Kidney epithelial cell (primary cell): Measurements from ENCODE around the gene FANK1. TPM values are rescaled to one million over a fixed set of nuclear protein-coding genes. Genes with fewer than 3 reads are reported as not detected.

ENCODE experiments used
- DNase-seq: peaks from one replicate; pipeline ENCODE4 v3.0.0-alpha.2; 2010; ENCODE audit warnings: low read depth
- H3K27me3 ChIP-seq: 2 replicates; pipeline ENCODE4 v1.6.0; 2011; ENCODE audit warnings: low read length; ENCODE audit not compliant: control insufficient read depth, insufficient read depth
- H3K36me3 ChIP-seq: 2 replicates; pipeline ENCODE4 v1.5.1; 2011; ENCODE audit warnings: low read length; ENCODE audit not compliant: control insufficient read depth, insufficient read depth
- H3K4me3 ChIP-seq: 2 replicates; pipeline ENCODE4 v1.5.1; 2011; ENCODE audit warnings: low read depth, mild to moderate bottlenecking, control low read depth, low read length
- total RNA-seq: library from RNA; depleted of rRNA; stranded (reverse); fragments of >200 nt; gene quantifications from 2 replicates; pipeline ENCODE4 v1.2.3, GENCODE V29; 2015
- TF ChIP-seq, protein P1 (sequence below): IDR thresholded peaks from 2 replicates; pipeline ENCODE4 v1.5.1; 2011; ENCODE audit warnings: mild to moderate bottlenecking, moderate library complexity, low read length, control low read depth, inconsistent platforms; ENCODE audit not compliant: insufficient read depth, poor library complexity, severe bottlenecking

The FANK1 gene
- total RNA-seq, 1 donor from 2014 or later: 7.5 TPM

DNA sequence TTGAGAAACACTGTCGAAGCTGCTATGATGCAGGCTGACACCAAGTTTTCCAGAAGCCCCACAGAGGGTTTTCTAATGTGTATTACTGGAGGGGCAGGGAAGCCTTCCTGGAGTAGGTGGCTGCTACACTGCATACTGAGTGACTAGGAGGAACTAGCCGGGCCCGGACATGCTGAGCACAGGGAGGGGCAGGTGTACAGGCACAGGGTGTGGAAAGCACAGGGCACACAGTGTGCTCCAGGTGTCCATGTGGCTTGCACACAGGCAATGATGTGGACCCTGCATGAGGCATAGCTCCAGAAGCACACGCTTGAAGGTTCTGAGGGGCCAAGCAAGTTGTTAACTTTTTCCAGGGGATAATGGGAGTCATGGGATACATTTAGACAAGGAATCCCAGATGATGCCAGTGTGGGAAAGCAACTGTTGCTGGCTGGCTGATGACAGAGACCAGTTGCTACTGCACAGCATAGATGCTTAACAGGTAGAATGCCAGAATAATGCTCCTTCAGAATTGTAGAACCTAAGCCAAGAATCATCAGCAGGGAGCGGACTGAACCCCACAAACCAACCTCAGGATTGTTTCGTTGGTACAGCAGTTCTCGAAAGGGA, 29.8 kb upstream of the FANK1 start:
- DNase-seq: no peak
- TF ChIP-seq, protein P1, sequence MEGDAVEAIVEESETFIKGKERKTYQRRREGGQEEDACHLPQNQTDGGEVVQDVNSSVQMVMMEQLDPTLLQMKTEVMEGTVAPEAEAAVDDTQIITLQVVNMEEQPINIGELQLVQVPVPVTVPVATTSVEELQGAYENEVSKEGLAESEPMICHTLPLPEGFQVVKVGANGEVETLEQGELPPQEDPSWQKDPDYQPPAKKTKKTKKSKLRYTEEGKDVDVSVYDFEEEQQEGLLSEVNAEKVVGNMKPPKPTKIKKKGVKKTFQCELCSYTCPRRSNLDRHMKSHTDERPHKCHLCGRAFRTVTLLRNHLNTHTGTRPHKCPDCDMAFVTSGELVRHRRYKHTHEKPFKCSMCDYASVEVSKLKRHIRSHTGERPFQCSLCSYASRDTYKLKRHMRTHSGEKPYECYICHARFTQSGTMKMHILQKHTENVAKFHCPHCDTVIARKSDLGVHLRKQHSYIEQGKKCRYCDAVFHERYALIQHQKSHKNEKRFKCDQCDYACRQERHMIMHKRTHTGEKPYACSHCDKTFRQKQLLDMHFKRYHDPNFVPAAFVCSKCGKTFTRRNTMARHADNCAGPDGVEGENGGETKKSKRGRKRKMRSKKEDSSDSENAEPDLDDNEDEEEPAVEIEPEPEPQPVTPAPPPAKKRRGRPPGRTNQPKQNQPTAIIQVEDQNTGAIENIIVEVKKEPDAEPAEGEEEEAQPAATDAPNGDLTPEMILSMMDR: no peak
- peaks cover 1% of the 10 kb centered on the region for H3K36me3 ChIP-seq
- no peaks in the 10 kb centered on the region for H3K27me3 ChIP-seq
- H3K4me3 ChIP-seq: no peak overlapping the region

DNA sequence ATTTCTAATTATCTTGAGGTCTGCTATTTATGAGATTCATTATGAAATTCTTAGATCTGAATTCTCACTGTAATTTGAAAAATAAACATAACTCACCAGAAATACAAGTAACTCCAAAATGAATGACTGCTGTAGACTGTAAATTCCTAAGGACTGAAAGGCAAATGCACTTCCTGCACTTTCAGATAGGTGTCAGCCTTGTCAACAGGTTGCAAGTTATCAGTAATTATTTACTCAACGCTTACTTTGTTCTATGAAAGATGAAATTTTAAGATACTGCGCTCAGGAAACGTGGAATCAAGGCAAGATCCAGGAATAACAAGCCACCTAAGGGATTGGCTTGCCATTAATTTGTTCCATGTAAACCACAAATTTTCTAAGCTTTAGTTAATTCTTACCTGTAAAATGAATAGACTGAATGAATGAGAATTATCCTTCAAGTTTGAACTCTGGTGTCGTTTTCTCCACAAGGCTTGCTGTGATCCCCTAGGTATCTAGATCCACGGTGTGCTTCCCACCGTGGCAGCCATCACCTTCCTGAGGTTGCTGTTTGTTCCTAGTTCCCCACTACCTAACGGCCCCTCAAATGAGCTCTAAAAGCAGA, 27.9 kb upstream of the FANK1 start:
- TF ChIP-seq, protein P1: peak; percentile 80
- Histone ChIP-seq H3K27me3 (no peaks in the 10 kb centered on the region), H3K4me3 (no peak overlapping the region), H3K36me3 (peaks cover 1% of the 10 kb centered on the region)
- peak; percentile 19 for DNase-seq

DNA sequence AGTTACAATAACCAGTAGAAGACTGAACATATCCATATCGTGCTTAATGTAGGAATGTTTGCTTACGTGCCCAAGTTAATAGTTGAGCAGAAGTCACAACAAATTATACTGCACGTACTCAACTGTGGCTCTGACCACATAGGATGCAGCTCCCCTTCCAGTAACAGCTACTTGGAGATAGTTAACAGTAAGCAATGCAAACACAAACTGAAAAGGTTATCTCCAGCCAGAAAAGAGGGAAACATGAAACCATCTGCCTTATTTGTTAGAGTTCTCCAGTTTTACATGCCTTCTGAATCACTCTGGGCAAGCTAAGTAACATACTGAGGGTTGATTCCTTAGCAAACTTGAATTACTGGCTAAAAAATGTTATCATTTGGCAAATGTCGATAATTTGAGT, 25.0 kb upstream of the FANK1 start:
- H3K36me3 ChIP-seq: no peaks in the 10 kb centered on the region
- H3K27me3 ChIP-seq: no peaks in the 10 kb centered on the region
- DNase-seq: no peak
- TF ChIP-seq, protein P1: no peak
- no peak overlapping the region for H3K4me3 ChIP-seq

DNA sequence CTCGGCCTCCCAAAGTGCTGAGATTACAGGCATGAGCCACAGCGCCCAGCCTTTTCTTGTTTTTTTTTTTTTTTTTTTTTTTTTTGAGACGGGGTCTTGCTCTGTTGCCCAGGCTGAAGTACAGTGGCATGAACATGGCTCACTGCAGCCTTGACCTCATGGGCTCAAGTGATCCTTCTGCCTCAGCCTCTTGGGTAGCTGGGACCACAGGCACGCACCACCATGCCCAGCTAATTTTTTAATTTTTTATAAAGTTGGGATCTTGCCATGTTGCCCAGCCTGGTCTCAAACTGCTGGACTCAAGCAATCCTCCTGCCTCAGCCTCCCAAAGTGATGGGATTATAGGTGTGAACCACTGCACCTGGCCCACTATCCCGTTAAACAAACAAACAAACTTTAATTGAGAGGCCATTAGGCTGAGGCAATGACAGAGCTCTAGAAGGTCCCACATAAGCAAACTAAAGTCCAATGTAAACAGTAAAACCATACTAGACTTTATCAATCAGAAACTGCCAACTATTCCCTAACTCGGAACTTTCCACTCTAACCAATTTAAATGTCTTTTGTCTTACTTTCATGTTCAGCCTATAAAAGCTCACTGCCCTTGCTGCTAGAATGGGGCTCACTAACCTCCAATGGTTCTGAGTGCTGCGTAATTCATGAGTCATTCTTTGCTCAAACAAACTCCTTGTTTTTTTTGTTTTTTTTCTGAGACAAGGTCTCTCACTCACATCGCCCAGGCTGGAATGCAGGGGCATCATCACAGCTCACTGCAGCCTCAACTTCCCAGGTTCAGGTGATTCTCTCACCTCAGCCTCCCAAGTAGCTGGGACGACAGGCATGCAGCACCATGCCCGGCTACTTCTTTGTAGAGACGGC, 17.2 kb upstream of the FANK1 start:
- H3K36me3 ChIP-seq: no peaks in the 10 kb centered on the region
- peak; percentile 93 for DNase-seq
- no peaks in the 10 kb centered on the region for H3K27me3 ChIP-seq
- no peak overlapping the region for H3K4me3 ChIP-seq
- TF ChIP-seq, protein P1: no peak

DNA sequence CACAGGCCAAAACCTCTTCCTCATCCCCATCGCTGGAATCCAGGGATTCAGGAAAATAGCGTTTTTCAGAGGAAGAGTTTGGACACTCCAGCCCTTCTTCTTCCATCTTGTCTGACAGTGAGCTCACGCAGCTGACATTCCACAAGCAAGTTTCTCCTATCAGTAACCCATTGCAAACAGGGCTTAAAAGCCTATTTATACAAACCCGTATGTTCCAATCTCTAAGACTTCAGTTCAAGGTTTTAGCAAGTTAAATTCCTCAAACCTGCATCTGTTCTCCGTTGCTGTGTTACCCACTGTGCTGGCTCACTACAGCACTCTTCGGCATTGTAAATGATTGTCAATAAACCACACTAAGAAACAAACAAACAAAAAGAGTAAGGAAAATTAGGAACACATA, 15.6 kb upstream of the FANK1 start:
- no peaks in the 10 kb centered on the region for H3K36me3 ChIP-seq
- no peak overlapping the region for H3K4me3 ChIP-seq
- no peaks in the 10 kb centered on the region for H3K27me3 ChIP-seq
- TF ChIP-seq, protein P1: no peak
- no peak for DNase-seq
